Neural crest cell (in vitro differentiated cells): ENCODE data around the gene CHSY3. TPM values are rescaled to one million over a fixed set of nuclear protein-coding genes. Genes with fewer than 3 reads are reported as not detected.

Experiments used
- DNase-seq: peaks from one replicate; pipeline ENCODE4 v3.0.0; 2021; ENCODE audit warnings: low read depth, mixed read lengths, low spot score
- H3K27ac Mint-ChIP-seq: one replicate; pipeline ENCODE4 v1.8.0; 2021; ENCODE audit warnings: mild to moderate bottlenecking, mixed read lengths; ENCODE audit not compliant: unreplicated experiment
- H3K27me3 Mint-ChIP-seq: 2 replicates; pipeline ENCODE4 v1.8.0; 2021; ENCODE audit warnings: low read depth, mild to moderate bottlenecking, mixed read lengths
- H3K36me3 Mint-ChIP-seq: 2 replicates; pipeline ENCODE4 v1.8.0; 2021; ENCODE audit warnings: low read depth, mild to moderate bottlenecking, mixed read lengths
- H3K4me1 Mint-ChIP-seq: 2 replicates; pipeline ENCODE4 v1.8.0; 2021; ENCODE audit warnings: mixed read lengths
- H3K4me3 Mint-ChIP-seq: one replicate; pipeline ENCODE4 v1.8.0; 2021; ENCODE audit warnings: mild to moderate bottlenecking, mixed read lengths
- H3K9me3 Mint-ChIP-seq: 2 replicates; pipeline ENCODE4 v1.8.0; 2021; ENCODE audit warnings: mixed read lengths
- CTCF ChIP-seq: fragments of 200-600 bp; sonication (generic); conservative IDR thresholded peaks from 2 replicates; pipeline ENCODE4 v1.5.0; 2021; ENCODE audit warnings: antibody characterized with exemption, mild to moderate bottlenecking
- total RNA-seq: library from RNA; stranded (reverse); gene quantifications from 2 replicates; pipeline ENCODE4 v1.2.1, GENCODE V29; 2021

CHSY3 gene
- total RNA-seq, 1 donor from 2014 or later: 0.91 TPM

- Mint-ChIP-seq H3K27me3 (no peaks in the 10 kb centered on the region), H3K27ac (no peak overlapping the region), H3K9me3 (no peaks in the 10 kb centered on the region), H3K36me3 (no peaks in the 10 kb centered on the region), H3K4me1 (no peaks in the 10 kb centered on the region), H3K4me3 (no peak overlapping the region)
- no peak for TF ChIP-seq CTCF
- no peak for DNase-seq
These were observed 231.2 kb downstream of the CHSY3 start for GRCh38 chr5:130135506-130135905.

GRCh38 chr5:130136300-130136699 lies 232.0 kb downstream of the CHSY3 start:
- Mint-ChIP-seq H3K4me1 (no peaks in the 10 kb centered on the region), H3K27ac (no peak overlapping the region), H3K9me3 (no peaks in the 10 kb centered on the region), H3K27me3 (no peaks in the 10 kb centered on the region), H3K36me3 (no peaks in the 10 kb centered on the region), H3K4me3 (no peak overlapping the region)
- no peak for DNase-seq
- no peak for TF ChIP-seq CTCF

- Mint-ChIP-seq H3K9me3 (no peaks in the 10 kb centered on the region), H3K27me3 (no peaks in the 10 kb centered on the region), H3K4me3 (no peak overlapping the region), H3K27ac (no peak overlapping the region), H3K36me3 (no peaks in the 10 kb centered on the region), H3K4me1 (no peaks in the 10 kb centered on the region)
- TF ChIP-seq CTCF: no peak
- DNase-seq: no peak
These were observed 233.4 kb downstream of the CHSY3 start for GRCh38 chr5:130137681-130138080.

GRCh38 chr5:130138406-130139045 lies 234.3 kb downstream of the CHSY3 start:
- Mint-ChIP-seq H3K27ac (no peak overlapping the region), H3K36me3 (no peaks in the 10 kb centered on the region), H3K27me3 (no peaks in the 10 kb centered on the region), H3K4me3 (no peak overlapping the region), H3K4me1 (no peaks in the 10 kb centered on the region), H3K9me3 (no peaks in the 10 kb centered on the region)
- no peak for DNase-seq
- no peak for TF ChIP-seq CTCF

GRCh38 chr5:130141659-130142320 lies 237.5 kb downstream of the CHSY3 start:
- H3K27me3 Mint-ChIP-seq: no peaks in the 10 kb centered on the region
- H3K4me1 Mint-ChIP-seq: no peaks in the 10 kb centered on the region
- peak; percentile 59 for TF ChIP-seq CTCF
- no peak overlapping the region for H3K27ac Mint-ChIP-seq
- DNase-seq: no peak
- H3K9me3 Mint-ChIP-seq: no peaks in the 10 kb centered on the region
- H3K4me3 Mint-ChIP-seq: no peak overlapping the region
- H3K36me3 Mint-ChIP-seq: no peaks in the 10 kb centered on the region
